Endothelial cell of hepatic sinusoid (primary cell): ENCODE results near the gene PILRB.
"Not testable (repeated sequence)": the region's sequence is repeated elsewhere in the genome, so short reads cannot be mapped to it uniquely, and the experiment has no call there.

Experiments
- in situ Hi-C: cut with HindIII; loops from 2 replicates; pipeline ENCODE4 v1.10.0; 2017; ENCODE audit warnings: low sequenced_read_pairs

The PILRB gene

DNA sequence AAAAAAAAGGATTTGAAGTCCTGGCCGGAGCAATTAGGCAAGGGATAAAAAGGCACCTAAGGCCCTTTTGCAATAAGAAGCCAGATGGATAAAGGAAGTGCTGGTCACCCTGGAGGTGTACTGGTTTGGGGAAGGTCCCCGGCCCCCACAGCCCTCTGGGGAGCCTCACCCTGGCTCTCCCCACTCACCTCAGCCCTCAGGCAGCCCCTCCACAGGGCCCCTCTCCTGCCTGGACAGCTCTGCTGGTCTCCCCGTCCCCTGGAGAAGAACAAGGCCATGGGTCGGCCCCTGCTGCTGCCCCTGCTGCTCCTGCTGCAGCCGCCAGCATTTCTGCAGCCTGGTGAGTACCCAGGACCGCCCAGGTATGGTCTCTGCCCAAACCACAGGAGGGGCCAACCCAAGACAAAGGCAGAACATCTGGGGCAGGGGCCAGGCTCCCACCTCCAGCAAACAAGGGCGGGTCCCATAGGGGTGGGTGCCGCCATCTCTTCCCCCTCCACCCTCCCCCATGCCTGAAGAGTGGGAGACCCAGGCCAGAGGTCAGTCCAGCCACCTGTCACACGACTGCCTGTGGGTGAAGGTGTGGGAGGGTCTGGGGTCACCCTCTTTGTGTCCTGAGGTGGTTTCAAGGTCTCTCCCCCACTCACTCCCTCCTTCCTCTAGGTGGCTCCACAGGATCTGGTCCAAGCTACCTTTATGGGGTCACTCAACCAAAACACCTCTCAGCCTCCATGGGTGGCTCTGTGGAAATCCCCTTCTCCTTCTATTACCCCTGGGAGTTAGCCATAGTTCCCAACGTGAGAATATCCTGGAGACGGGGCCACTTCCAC, at the start of gene PILRB:
Gene PILRB, plus strand, starts transcription at position 91 of the 830 bp plus-strand sequence. Its CDS starts 186 bp downstream, at position 277.
- in situ Hi-C loops, result no loop called here

DNA sequence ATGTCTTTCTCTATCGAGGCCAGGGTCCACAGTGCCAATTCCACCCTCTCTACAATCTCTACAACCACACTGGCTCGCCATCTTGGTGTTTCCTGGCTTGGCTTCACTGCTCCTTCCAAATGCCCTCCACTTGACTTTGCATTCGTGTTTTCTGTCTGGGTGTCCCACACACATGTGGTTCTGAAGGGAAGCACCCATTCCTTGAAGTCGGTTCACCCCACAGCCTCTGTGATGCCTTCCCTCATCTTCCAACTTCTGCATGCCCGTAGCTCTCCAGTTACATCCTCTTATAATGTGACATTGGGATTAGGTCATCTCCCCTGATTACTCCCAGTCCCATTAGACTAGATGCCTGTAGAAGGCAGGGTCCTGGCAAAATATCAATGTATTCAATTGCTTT, 39.6 kb upstream of the PILRB start:
- in situ Hi-C loops, result not testable (repeated sequence)

DNA sequence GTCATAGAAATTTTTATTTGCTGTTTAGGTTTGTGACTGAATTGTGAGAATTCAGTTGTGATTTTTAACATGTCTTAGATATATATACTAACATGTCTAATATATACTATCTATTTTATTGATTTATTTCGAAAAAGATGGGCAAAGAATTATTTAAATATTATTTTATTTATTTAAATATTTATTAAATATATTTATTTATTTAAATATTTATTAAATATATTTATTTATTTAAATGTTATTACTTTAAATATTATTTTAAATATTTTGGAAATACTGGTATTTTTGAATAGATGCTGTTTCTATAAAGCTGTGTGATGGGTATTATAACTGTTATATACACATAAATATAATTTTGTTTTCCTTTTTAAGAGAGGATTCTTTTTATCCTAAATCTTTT, 36.3 kb upstream of the PILRB start:
- in situ Hi-C loops, result not testable (repeated sequence)

DNA sequence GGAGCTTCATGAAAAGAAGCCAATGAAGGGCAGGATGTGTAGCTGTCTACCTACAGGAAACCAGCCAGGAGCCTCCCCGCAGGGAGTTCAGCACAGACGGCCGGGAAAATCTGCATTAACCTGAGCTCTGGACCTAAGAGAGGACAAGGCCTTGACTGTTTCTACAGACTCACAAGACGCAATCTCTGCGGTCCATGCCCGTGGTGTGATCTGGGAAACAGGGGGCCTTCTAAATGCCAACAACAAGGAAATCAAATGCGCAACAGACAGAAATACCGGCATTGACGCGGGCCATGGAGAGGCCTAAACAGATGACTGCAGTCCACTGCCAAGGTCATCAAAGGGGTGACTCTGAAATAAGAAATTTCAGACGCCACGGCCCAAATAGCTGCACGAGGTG, 33.7 kb upstream of the PILRB start:
- in situ Hi-C loops, result not testable (repeated sequence)

DNA sequence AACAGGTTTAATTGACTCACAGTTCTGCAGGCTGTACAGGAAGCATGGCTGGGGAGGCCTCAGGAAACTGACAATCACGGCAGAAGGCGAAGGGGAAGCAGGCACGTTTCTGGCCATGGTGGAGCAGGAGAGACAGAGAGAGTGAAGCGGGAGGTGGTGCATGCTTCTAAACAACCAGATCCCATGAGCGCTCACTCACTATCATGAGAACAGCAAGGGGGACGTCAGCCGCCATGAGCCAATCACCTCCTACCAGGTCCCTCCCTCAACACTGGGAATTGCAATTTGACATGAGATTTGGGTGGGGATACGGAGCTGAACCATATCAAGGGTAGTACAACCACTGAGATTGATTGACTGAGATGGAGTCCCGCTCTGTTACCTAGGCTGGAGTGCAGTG, 32.2 kb upstream of the PILRB start:
- in situ Hi-C loops, result not testable (repeated sequence)

DNA sequence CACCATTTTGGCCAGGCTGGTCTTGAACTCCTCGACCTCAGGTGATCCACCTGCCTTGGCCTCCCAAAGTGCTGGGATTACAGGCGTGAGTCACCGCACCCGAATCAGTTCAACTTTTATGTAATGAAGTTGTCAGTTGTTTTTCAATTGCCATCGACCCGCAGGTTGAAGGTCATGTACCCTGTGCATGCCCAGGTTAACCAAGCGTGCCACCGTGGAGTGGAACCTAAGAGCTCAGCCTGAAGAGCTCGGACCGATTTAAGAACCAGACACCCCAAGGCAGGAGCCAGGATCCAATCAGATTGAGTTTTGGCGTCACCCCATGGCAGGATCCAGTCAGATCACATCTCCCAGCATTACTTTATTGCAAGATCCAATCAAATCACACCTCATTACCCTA, 31.0 kb upstream of the PILRB start:
- in situ Hi-C loops, result not testable (repeated sequence)

DNA sequence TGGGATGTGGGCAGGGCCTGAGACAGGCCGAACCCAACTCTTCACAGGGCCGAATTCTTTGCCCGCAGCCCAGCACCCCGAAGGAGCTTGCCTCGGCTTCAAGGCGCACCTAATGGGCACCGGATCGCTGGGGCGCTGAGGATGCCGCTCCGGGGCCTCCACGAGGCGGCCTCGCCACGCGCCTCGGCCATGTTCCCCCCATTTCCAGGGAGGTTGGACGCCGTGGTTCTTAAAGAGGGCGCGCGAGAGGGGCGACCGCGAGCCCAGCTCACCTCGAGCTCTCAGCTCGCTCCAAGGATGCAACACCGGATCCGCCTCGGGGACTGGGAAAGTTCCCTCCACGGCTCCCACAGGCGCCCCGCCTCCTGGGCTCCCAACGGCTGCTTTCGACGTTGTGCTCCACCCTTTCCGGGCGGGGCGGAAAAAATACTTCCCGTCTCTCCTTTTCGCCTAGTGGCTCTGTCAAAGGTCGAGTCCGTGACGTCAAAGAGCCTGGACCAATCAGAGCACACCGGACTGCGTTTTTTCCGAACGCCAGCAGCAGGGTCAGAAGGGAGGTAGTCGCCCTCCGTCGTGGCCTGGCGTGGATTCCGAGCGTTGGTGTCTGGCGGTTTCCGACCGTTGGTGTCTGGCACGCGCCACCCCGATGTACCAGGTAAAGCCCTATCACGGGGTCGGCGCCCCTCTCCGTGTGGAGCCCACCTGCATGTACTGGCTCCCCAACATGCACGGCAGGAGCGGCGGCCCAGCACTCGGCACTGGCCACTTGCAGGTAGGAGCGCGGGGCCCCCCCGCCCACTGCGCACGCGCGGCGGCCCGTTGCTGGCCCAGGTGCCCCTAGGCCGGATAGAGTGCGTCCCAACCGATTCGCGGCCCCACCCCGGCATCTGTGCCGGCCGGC, 22.1 kb upstream of the PILRB start:
- in situ Hi-C loops, result not testable (repeated sequence)

DNA sequence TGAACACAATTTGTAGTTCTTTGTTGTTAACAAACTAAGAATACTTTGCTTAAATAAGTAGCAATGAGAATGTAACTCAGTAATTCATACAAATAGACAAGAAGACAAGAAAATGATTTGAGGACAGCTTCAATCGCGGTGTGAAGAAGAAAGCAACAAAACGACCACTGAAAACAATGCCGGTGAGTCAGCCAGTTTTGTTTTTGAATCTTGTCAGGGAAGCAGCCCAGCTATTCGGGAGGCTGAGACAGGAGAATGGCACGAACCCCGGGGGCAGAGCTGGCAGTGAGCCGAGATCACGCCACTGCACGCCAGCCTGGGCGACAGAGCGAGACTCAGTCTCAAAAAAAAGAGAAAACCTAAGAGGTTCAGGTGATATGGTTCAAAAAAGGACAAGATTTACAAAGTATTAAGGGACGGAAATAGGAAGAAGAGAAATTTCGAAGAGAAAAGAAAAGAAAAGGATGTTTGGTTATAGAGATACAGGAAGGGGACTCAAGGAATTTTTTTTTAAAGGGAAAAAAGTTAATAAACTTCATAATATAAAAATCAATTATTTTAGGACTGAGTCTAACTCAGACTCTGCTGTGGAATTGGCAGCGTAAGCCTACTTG, 19.7 kb upstream of the PILRB start:
- in situ Hi-C loops, result not testable (repeated sequence)

DNA sequence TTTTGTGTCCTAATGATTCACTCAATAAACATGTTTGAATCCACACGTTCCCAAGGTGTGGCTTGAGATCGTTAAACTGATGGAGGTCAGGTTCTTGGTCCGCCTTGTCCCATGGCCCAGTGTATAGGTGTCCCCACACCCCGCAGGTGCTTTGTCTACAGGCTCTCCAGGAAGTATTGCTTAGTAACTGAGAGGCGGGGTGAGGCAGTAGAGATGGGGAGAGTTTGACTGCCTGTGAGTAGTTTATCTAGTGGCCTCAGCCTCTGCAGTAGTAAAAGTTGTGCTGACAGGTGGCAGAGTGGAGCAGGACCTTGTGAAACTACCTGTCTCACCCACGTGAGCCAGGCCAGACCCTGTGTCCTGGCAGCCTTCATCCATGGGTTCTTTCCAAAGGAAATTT, 16.6 kb upstream of the PILRB start:
- in situ Hi-C loops, result not testable (repeated sequence)

DNA sequence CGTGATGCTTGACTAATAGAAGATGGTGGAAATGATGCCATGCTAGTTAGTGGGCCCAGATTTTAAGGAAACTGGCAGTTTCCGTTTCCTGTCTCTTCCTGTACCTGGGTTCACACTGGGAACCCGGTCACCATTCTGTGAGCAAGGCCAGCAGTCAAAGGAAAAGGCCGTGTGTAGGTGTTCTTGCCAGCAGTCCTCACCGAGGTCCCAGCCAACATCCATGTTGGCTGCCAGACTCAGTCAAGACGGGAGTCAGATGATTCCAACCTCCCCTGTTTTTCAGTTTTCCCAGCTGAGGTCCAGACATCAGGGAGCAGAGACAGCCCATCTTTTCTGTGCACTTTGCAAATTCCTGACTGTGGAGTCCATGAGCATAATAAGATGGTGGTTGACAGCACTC, 15.2 kb upstream of the PILRB start:
- in situ Hi-C loops, result no loop called here

DNA sequence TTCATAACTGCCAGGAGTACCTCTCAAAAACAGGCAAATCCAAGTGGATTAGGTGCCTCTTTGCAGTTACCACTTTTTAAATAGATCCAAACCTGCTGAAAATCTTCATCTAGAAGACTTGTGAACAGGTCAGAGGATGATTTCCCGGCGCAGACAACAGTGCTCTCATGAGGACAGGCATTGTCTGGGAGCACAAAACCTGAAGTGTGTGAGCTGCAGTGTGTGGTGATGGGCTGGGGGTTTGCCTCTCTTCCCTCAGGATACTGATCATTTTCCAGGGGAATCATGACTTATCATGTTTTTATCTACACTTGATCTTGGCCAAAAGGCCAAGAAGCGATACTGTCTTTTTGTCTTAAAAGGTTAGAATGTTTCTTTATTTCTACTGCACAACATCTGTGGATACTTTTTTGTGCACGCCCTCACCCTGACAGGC, 13.8 kb upstream of the PILRB start:
- in situ Hi-C loops, result not testable (repeated sequence)

DNA sequence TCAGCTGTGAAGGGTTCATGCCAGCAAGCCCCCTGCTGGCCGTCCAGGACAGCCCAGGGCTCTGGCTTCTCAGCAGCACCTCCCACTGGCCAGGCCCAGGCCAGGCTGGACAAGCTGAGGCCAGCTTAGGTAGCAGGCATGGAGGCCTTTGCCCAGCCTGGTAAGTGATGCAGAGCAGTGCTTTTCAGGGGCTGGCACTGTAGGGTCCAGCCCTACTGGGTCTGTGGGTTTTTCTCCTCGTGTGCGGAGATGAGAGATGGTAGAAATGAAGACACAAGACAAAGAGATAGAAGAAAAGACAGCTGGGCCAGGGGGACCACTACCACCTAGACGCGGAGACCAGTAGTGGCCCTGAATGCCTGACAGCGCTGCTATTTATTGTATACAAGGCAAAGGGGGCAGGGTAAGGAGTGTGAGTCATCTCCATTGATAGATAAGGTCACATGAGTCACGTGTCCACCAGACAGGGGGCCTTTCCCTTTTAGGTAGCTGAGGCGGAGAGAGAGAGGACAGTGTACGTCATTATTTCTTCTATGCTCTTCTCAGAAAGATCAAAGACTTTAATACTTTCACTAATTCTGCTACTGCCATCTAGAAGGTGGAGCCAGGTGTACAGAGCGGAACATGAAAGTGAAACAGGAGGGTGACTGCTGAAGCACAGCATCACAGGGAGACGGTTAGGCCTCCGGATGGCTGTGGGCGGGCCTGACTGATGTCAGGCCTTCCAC, 13.2 kb upstream of the PILRB start:
- in situ Hi-C loops, result loop anchor here (5.0 kb wide), 1 partner anchor 68 kb away; no protein-coding TSS in a partner anchor

DNA sequence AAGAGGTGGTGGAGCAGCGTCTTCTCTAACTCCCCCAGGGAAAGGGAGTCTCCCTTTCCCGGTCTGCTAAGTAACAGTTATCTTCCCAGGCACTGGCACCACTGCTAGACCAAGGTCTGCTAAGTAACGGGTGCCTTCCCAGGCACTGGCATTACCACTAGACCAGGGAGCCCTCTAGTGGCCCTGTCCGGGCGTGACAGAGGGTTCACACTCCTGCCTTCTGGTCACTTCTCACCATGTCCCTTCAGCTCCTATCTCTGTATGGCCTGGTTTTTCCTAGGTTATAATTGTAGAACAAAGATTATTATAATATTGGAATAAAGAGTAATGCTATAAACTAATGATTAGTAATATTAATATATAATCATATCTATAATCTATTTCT, 12.6 kb upstream of the PILRB start:
- in situ Hi-C loops, result loop anchor here (5.0 kb wide), 1 partner anchor 67 kb away; no protein-coding TSS in a partner anchor

DNA sequence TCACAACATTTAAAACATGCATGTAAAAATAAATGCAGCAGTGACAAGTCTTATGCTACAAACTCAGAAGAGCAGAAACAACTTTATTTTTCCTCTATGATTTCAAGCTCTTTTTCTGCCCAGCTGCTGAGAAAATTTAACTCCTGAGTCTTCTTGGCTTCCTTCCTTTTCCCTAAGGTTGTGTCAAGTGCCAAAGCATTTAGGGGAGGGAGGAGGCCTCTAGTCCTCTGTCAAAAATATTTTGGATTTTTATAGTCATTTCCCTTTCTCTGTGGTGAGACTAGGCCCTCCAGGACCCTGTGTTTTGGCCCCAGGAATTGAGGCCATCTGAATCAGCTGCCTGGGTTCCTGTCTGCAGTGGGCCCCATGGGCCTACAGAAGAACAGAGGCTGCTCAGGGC, 11.0 kb upstream of the PILRB start:
- in situ Hi-C loops, result loop anchor here (5.0 kb wide), 1 partner anchor 65 kb away; no protein-coding TSS in a partner anchor

DNA sequence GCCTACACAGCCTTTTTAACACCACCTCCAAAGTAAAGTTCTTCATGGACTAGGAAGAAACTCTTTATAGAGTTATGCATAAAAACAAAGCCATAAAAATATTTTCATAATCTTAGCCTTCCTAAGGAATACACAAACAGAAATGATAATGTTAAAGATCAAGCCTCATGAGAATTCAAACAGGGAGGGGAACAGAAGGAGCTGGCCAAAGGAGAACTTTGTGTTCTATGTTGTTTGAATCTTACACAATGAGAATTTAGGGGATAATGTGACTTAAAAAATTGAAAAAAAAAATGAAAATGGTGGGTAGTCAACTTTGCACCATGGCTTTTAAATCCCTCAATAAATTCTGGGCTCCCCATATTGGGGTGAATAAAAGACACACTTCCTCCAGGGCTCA, 9.1 kb upstream of the PILRB start:
- in situ Hi-C loops, result loop anchor here (5.0 kb wide), 1 partner anchor 63 kb away; no protein-coding TSS in a partner anchor

DNA sequence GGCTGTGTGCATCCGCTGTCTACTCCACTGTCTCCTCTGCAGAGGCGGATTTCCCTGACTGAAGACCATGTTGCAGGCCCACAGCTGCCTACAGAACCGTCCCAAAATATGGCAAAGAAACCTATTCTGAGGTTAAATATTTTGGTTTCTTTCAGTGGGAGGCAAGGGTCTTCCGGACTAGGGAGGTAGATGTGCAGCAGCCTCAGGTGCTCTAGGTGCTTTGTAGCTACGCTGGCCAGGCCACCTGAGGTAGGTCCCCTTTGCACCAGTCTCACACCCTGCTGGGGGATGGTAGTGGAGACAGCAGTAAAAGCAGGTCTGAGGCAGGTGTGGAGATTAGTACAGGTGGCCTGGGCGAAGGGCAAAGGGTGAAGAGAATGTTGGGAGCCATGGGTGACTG, 8.2 kb upstream of the PILRB start:
- in situ Hi-C loops, result loop anchor here (5.0 kb wide), 1 partner anchor 63 kb away; no protein-coding TSS in a partner anchor

DNA sequence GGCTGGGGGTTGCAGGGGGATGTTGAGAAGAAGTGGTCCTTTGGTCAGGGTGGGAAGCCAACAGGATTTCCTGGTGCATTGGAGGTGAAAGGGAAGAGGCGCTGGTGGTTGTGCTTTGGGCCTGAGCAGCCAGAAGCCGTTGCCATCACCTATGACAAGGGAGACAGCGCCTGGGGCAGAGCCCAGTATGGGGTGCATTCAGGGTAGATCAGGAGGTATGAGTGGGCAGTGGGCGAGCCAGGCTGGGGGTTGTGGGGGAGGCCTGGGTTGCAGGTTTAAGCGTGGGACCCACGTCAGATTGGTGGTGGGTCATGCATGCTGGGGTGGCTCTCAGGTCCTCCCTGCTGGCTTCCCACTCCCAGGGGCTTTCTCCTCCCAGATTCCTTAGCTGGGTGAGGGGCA, 6.3 kb upstream of the PILRB start:
- in situ Hi-C loops, result no loop called here

DNA sequence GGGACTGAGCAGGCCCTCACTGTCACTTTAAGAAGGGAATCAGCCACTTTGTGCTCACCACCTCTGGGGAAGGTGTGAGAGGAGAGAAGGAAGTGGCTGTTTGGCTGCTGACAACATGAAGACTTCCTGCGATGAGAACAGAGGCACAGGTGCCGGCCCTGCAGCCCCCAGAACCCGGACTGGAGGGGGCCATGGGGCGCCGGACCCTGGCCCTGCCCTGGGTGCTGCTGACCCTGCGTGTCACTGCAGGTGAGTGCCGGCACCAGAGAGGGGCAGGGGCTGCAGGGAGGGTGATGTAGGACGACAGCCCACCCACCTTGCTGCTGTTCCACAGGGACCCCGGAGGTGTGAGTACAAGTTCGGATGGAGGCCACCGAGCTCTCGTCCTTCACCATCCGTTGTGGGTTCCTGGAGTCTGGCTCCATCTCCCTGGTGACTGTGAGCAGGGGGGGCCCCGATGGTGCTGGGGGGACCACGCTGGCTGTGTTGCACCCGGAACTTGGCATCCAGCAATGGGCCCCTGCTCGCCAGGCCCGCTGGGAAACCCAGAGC, 5.6 kb upstream of the PILRB start:
- in situ Hi-C loops, result not testable (repeated sequence)

DNA sequence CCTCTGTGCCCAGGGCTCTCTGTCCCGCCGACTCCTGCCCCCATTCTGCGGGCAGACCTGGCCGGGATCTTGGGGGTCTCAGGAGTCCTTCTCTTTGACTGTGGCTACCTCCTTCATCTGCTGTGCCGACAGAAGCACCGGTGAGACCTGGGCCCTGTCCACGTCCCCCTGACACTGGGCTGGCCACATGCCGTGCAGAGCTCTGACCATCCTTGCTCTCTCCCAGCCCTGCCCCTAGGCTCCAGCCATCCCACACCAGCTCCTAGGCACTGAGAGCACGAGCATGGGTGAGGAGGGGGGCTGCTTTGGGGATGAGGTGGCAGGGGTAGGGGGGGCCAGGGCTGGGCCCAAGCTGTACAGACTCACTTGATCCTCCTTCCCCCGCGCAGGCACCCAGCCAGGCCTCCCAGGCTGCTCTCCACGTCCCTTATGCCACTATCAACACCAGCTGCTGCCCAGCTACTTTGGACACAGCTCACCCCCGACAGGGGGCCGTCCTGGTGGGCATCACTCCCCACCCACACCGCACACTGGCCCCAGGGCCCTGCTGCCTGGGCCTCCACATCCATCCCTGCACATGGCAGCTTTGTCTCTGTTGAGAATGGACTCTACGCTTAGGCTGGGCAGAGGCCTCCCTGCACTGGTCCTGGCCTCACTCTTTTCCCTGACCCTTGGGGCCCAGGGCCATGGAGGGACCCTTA, 4.8 kb upstream of the PILRB start:
- in situ Hi-C loops, result no loop called here
